Measurements from ENCODE around the gene ADTRP. TPM values are rescaled to one million over a fixed set of nuclear protein-coding genes. Genes with fewer than 3 reads are reported as not detected.

ADTRP gene
- total RNA-seq, 2 experiments from 2014 or later, result 49.4 to 52.1 TPM

GRCh38 chr6:11770546-11771466 lies 7.8 kb downstream of the ADTRP start:
- DNase-seq, result no peak
- Mint-ChIP-seq H3K4me1 (ENCODE audit: low read depth) (peaks cover 26% of the 10 kb centered on the region), H3K4me3 (no peak overlapping the region), H3K9me3 (no peaks in the 10 kb centered on the region), H3K27ac (no peak overlapping the region), H3K36me3 (ENCODE audit: low read depth) (no peaks in the 10 kb centered on the region), H3K27me3 (ENCODE audit: low read depth) (peaks cover 2% of the 10 kb centered on the region)
- CTCF ChIA-PET, result interaction anchor here (1.2 kb wide), 1 partner anchor 225 kb away, joined by 3 read pairs; no protein-coding TSS in a partner anchor
- intact Hi-C loops (cut with micrococcal nuclease), result no loop called here

GRCh38 chr6:11769811-11770545 lies 8.6 kb downstream of the ADTRP start:
- Mint-ChIP-seq H3K9me3 (no peaks in the 10 kb centered on the region), H3K36me3 (ENCODE audit: low read depth) (no peaks in the 10 kb centered on the region), H3K4me3 (no peak overlapping the region), H3K4me1 (ENCODE audit: low read depth) (peaks cover 27% of the 10 kb centered on the region), H3K27ac (no peak overlapping the region), H3K27me3 (ENCODE audit: low read depth) (peaks cover 2% of the 10 kb centered on the region)
- CTCF ChIA-PET, result interaction anchor here (1.2 kb wide), 1 partner anchor 226 kb away, joined by 3 read pairs; no protein-coding TSS in a partner anchor
- DNase-seq, result no peak
- intact Hi-C loops (cut with micrococcal nuclease), result no loop called here

- DNase-seq, result no peak
- Mint-ChIP-seq H3K4me1 (ENCODE audit: low read depth) (peaks cover 31% of the 10 kb centered on the region), H3K27ac (no peak overlapping the region), H3K4me3 (no peak overlapping the region), H3K9me3 (no peaks in the 10 kb centered on the region), H3K36me3 (ENCODE audit: low read depth) (no peaks in the 10 kb centered on the region), H3K27me3 (ENCODE audit: low read depth) (peaks cover 2% of the 10 kb centered on the region)
- intact Hi-C loops (cut with micrococcal nuclease), result no loop called here
- CTCF ChIA-PET, result interaction anchor here (1.2 kb wide), 1 partner anchor 227 kb away, joined by 3 read pairs; no protein-coding TSS in a partner anchor
Measured at GRCh38 chr6:11769244-11769643, 9.4 kb downstream of the ADTRP start.

GRCh38 chr6:11767978-11768756 lies 10.4 kb downstream of the ADTRP start:
- intact Hi-C loops (cut with micrococcal nuclease), result loop anchor here (2.0 kb wide), 1 partner anchor 57 kb away; no protein-coding TSS in a partner anchor
- no peak overlapping the region for H3K4me3 Mint-ChIP-seq
- H3K9me3 Mint-ChIP-seq, result no peaks in the 10 kb centered on the region
- H3K36me3 Mint-ChIP-seq (ENCODE audit: low read depth), result no peaks in the 10 kb centered on the region
- H3K27ac Mint-ChIP-seq, result no peak overlapping the region
- peaks cover 2% of the 10 kb centered on the region for H3K27me3 Mint-ChIP-seq (ENCODE audit: low read depth)
- CTCF ChIA-PET, result interaction anchor here (1.3 kb wide), 1 partner anchor 10 kb away, joined by 3 read pairs; no protein-coding TSS in a partner anchor
- DNase-seq, result no peak
- H3K4me1 Mint-ChIP-seq (ENCODE audit: low read depth), result peaks cover 35% of the 10 kb centered on the region

GRCh38 chr6:11767458-11767857 lies 11.1 kb downstream of the ADTRP start:
- Mint-ChIP-seq H3K27ac (no peak overlapping the region), H3K4me3 (no peak overlapping the region), H3K4me1 (ENCODE audit: low read depth) (peaks cover 30% of the 10 kb centered on the region), H3K27me3 (ENCODE audit: low read depth) (peaks cover 2% of the 10 kb centered on the region), H3K9me3 (no peaks in the 10 kb centered on the region), H3K36me3 (ENCODE audit: low read depth) (no peaks in the 10 kb centered on the region)
- intact Hi-C loops (cut with micrococcal nuclease), result loop anchor here (2.0 kb wide), 1 partner anchor 57 kb away; no protein-coding TSS in a partner anchor
- no peak for DNase-seq
- CTCF ChIA-PET, result interaction anchor here (1.3 kb wide), 1 partner anchor 10 kb away, joined by 3 read pairs; no protein-coding TSS in a partner anchor

GRCh38 chr6:11766589-11767450 lies 11.8 kb downstream of the ADTRP start:
- no peak overlapping the region for H3K27ac Mint-ChIP-seq

GRCh38 chr6:11766043-11766442 lies 12.6 kb downstream of the ADTRP start:
- intact Hi-C loops (cut with micrococcal nuclease), result loop anchor here (2.0 kb wide), 1 partner anchor 55 kb away; no protein-coding TSS in a partner anchor

More at GRCh38 chr6:11766589-11767450, 11.8 kb downstream of the ADTRP start:
- CTCF ChIA-PET, result no interaction called here
- intact Hi-C loops (cut with micrococcal nuclease), result loop anchor here (2.0 kb wide), 1 partner anchor 56 kb away; no protein-coding TSS in a partner anchor
- Mint-ChIP-seq H3K4me1 (ENCODE audit: low read depth) (peaks cover 30% of the 10 kb centered on the region), H3K9me3 (no peaks in the 10 kb centered on the region), H3K27me3 (ENCODE audit: low read depth) (peaks cover 2% of the 10 kb centered on the region), H3K4me3 (no peak overlapping the region), H3K36me3 (ENCODE audit: low read depth) (no peaks in the 10 kb centered on the region)
- DNase-seq, result no peak

GRCh38 chr6:11764250-11764604 lies 14.4 kb downstream of the ADTRP start:
- intact Hi-C loops (cut with micrococcal nuclease), result loop anchor here (1.0 kb wide), 1 partner anchor 32 kb away; no protein-coding TSS in a partner anchor
- Mint-ChIP-seq H3K36me3 (ENCODE audit: low read depth) (no peaks in the 10 kb centered on the region), H3K27me3 (ENCODE audit: low read depth) (peaks cover 2% of the 10 kb centered on the region), H3K27ac (no peak overlapping the region), H3K4me3 (no peak overlapping the region), H3K9me3 (no peaks in the 10 kb centered on the region), H3K4me1 (ENCODE audit: low read depth) (peaks cover 30% of the 10 kb centered on the region)
- CTCF ChIA-PET, result interaction anchor here (0.6 to 1.3 kb wide), 6 partner anchors 31 to 113 kb away, joined by 3 to 4 read pairs (median 3); no protein-coding TSS in a partner anchor
- DNase-seq, result no peak

More at GRCh38 chr6:11766043-11766442, 12.6 kb downstream of the ADTRP start:
- Mint-ChIP-seq H3K36me3 (ENCODE audit: low read depth) (no peaks in the 10 kb centered on the region), H3K4me1 (ENCODE audit: low read depth) (peaks cover 30% of the 10 kb centered on the region), H3K9me3 (no peaks in the 10 kb centered on the region), H3K27me3 (ENCODE audit: low read depth) (peaks cover 2% of the 10 kb centered on the region), H3K27ac (no peak overlapping the region), H3K4me3 (no peak overlapping the region)
- no peak for DNase-seq
- CTCF ChIA-PET, result interaction anchor here (0.9 kb wide), 1 partner anchor 34 kb away, joined by 4 read pairs; no protein-coding TSS in a partner anchor

- CTCF ChIA-PET, result interaction anchor here (0.6 to 1.3 kb wide), 4 partner anchors 32 to 114 kb away, joined by 3 to 4 read pairs (median 3); no protein-coding TSS in a partner anchor
- Mint-ChIP-seq H3K36me3 (ENCODE audit: low read depth) (no peaks in the 10 kb centered on the region), H3K4me1 (ENCODE audit: low read depth) (peaks cover 26% of the 10 kb centered on the region), H3K9me3 (no peaks in the 10 kb centered on the region), H3K27ac (no peak overlapping the region), H3K4me3 (no peak overlapping the region), H3K27me3 (ENCODE audit: low read depth) (peaks cover 2% of the 10 kb centered on the region)
- intact Hi-C loops (cut with micrococcal nuclease), result loop anchor here (1.0 kb wide), 1 partner anchor 31 kb away; no protein-coding TSS in a partner anchor
- DNase-seq, result no peak
Measured at GRCh38 chr6:11763460-11764249, 14.9 kb downstream of the ADTRP start.

GRCh38 chr6:11762794-11763459 lies 15.7 kb downstream of the ADTRP start:
- no peak for DNase-seq
- no peak overlapping the region for H3K4me3 Mint-ChIP-seq
- H3K27ac Mint-ChIP-seq, result no peak overlapping the region
- no peaks in the 10 kb centered on the region for H3K27me3 Mint-ChIP-seq (ENCODE audit: low read depth)
- H3K36me3 Mint-ChIP-seq (ENCODE audit: low read depth), result no peaks in the 10 kb centered on the region
- H3K9me3 Mint-ChIP-seq, result peaks cover 2% of the 10 kb centered on the region
- CTCF ChIA-PET, result no interaction called here
- intact Hi-C loops (cut with micrococcal nuclease), result no loop called here
- H3K4me1 Mint-ChIP-seq (ENCODE audit: low read depth), result peaks cover 22% of the 10 kb centered on the region

Measured in activated naive CD4-positive, alpha-beta T cell treated with anti-CD3 and anti-CD28 coated beads for 36 hours (primary cell).